HFF-Myc (cell line): ENCODE measurements around the gene PDIA5.

Source experiments
- DNase-seq: peaks from one replicate; pipeline ENCODE4 v3.0.0-alpha.2; 2011; ENCODE audit warnings: low read depth; ENCODE audit errors: extremely low read depth
- H3K4me3 ChIP-seq: replicated peaks from 2 replicates; pipeline ENCODE4 v1.5.1; 2011; ENCODE audit warnings: low read depth, mild to moderate bottlenecking, control low read depth, low read length
- CTCF ChIP-seq: IDR thresholded peaks from 2 replicates; pipeline ENCODE4 v1.5.1; 2012; ENCODE audit warnings: mild to moderate bottlenecking, low read depth, low read length, control low read depth; ENCODE audit errors: missing control alignments

Gene PDIA5

GRCh38 chr3:123129532-123129931, 62.7 kb downstream of the PDIA5 start:
- DNase-seq, result no peak
- TF ChIP-seq CTCF, result no peak
- H3K4me3 ChIP-seq, result no peak overlapping the region

- TF ChIP-seq CTCF, result no peak
- no peak overlapping the region for H3K4me3 ChIP-seq
- DNase-seq, result no peak
Observed at GRCh38 chr3:123130079-123130750, 63.4 kb downstream of the PDIA5 start.

- TF ChIP-seq CTCF, result no peak
- no peak for DNase-seq
Observed at GRCh38 chr3:123134671-123135070, 67.8 kb downstream of the PDIA5 start.

GRCh38 chr3:123137001-123137400, 70.2 kb downstream of the PDIA5 start:
- no peak for TF ChIP-seq CTCF
- no peak for DNase-seq
- no peak overlapping the region for H3K4me3 ChIP-seq

More at GRCh38 chr3:123134671-123135070, 67.8 kb downstream of the PDIA5 start:
- H3K4me3 ChIP-seq, result no peak overlapping the region

GRCh38 chr3:123138839-123139444, 72.1 kb downstream of the PDIA5 start:
- peak; percentile 20 for DNase-seq
- H3K4me3 ChIP-seq, result no peak overlapping the region
- TF ChIP-seq CTCF, result no peak

GRCh38 chr3:123139522-123139921, 72.7 kb downstream of the PDIA5 start:
- no peak for TF ChIP-seq CTCF
- no peak for DNase-seq
- H3K4me3 ChIP-seq, result no peak overlapping the region
